Astrocyte of the spinal cord (primary cell): Measurements from ENCODE around the gene ATP13A1.

Experiments used
- DNase-seq: peaks from one replicate; pipeline ENCODE4 v3.0.0; 2011; ENCODE audit warnings: low read depth, low spot score
- H3K4me3 ChIP-seq: 2 replicates; pipeline ENCODE4 v1.5.1; 2011; ENCODE audit warnings: low read depth, mild to moderate bottlenecking, low read length, moderate library complexity
- in situ Hi-C: cut with HindIII; loops from 2 replicates; pipeline ENCODE4 v1.10.0; 2017; ENCODE audit warnings: low sequenced_read_pairs
- TF ChIP-seq, protein P1 (sequence below): IDR thresholded peaks from 2 replicates; pipeline ENCODE4 v1.5.1; 2012; ENCODE audit warnings: low read depth, mild to moderate bottlenecking, low read length, inconsistent platforms

ATP13A1 gene

DNA sequence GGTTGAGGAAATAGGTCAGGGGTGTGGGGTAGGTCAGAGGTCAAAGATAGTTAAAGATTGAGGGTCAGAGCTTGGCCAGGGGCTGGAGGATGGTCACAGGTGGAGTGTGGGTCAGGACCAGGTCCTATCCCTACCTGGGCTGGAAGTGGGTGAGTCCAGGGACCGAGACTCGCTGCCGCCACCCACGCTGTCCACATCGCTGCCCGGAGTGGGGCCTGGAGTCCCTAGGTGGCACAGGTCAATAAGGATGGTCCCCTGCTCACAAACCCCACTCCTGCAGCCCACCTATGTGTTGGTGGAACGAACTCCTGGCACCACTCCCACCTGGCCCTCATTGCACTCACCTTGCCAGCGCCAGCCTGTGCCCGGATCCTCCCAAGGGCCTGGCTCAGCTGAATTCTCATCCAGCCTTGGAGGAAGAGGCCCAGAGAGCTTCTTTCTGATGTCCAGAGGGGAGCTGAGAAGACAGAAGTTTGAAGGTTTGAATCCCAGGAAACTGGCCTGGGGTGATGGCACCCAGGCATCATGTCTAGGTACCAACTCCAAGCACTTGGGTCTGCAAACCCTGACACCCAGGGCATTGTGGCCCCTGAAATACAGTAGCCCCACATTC, 26.8 kb downstream of the ATP13A1 start:
- H3K4me3 ChIP-seq, result no peak overlapping the region
- in situ Hi-C loops, result no loop called here

DNA sequence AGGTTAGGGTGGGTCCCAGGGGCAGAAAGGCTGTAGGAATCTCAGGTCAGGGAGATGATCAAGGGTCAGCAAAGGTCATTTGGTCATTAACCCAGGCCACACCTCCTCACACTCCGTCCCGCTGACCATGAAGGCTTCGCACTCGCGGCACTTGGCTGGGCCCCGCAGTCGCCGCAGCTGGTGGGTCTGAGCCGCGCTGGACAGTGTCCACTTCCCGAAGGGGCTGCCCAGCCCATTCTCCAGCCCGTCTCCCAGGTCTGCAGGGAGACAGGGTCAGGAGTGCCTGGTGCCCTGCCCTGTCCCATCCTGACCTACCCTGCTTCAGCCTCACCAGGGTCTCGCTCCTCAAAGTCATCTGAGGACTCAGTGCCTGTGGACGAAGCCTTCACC, 28.2 kb downstream of the ATP13A1 start:
- in situ Hi-C loops, result no loop called here

More for the DNA sequence above, 26.8 kb downstream of the ATP13A1 start:
- TF ChIP-seq, protein P1, sequence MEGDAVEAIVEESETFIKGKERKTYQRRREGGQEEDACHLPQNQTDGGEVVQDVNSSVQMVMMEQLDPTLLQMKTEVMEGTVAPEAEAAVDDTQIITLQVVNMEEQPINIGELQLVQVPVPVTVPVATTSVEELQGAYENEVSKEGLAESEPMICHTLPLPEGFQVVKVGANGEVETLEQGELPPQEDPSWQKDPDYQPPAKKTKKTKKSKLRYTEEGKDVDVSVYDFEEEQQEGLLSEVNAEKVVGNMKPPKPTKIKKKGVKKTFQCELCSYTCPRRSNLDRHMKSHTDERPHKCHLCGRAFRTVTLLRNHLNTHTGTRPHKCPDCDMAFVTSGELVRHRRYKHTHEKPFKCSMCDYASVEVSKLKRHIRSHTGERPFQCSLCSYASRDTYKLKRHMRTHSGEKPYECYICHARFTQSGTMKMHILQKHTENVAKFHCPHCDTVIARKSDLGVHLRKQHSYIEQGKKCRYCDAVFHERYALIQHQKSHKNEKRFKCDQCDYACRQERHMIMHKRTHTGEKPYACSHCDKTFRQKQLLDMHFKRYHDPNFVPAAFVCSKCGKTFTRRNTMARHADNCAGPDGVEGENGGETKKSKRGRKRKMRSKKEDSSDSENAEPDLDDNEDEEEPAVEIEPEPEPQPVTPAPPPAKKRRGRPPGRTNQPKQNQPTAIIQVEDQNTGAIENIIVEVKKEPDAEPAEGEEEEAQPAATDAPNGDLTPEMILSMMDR, result no peak
- DNase-seq, result no peak

DNA sequence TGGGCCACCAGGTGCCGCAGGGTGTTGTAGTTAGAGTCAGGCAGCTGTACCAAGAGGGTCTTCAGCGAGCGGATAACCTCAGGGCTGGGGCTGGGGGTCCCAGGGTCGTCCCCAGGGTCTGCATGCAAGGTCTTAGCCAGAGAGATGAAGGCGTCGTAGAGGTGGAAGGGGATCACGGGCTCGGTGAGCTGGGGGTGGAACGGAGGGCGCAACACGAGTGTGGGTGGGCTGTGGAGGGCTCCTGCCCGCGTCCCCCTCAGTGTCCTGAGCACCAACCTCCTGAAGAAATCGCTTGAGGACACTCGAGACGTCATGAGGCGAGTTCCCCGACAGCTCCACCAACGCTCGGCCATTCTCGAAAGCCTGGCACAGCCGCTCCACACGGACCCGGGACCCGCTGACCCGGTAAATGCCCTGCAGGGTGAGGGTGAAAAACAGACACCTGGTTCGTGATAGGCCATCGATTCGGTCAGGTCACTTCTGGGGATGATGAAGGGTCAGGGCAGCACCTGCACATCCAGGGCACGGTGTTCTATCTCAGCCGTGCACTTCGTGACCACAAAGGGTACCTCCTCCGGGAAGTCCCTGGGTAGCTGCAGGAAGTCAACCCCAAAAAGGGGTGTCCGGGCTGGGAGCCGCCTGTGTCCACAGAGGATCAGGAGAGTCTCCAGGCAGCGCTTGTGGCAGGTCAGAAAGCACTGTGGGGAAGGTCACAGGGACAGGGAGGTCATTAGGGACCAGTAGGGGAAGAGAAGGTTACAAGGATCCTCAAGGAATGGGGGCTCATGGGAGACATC, 28.8 kb downstream of the ATP13A1 start:
- H3K4me3 ChIP-seq, result no peak overlapping the region
- no peak for DNase-seq
- in situ Hi-C loops, result no loop called here
- TF ChIP-seq, protein P1, result no peak

More for the DNA sequence above, 28.2 kb downstream of the ATP13A1 start:
- TF ChIP-seq, protein P1, result no peak
- no peak for DNase-seq
- H3K4me3 ChIP-seq, result no peak overlapping the region

DNA sequence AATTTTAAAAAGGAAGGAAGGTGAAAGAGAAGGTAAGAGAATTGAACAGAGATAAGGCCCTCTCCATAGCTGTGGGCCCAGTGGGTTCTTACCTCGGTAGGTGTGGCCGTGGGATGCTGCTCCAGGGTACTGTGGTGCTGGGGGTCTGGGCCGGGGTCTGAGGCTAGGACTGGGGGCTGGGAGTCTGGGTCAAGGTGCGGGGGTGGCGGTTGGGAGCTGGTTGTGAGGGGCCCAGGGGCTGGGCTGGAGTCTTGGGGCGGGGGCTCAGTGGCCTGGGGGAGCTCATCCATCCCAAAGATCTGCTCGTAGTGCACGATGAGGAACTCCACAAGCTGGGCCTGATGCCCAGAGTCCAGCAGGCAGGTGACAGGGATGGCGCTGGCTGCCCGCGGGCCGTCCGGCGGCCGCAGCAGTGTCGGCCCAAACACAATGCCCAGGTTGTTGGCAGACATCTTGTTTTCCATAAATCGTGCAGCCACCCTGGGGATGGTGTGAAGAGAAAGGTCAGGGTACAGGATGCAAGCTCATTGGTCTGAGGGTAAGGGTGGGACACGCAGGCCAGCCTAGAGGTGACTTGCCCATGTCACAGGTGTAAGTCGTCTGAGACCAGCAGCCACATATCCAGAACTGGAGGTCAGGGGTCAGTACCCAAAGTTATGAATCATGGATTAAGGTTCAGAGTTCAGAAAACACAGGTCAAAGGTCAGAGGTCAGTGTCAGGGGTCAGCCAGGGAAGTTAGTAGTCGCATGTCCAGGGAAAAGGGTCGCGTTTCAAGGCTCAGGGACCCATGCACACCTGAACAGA, 29.6 kb downstream of the ATP13A1 start:
- in situ Hi-C loops, result no loop called here
- TF ChIP-seq, protein P1, result no peak
- no peak overlapping the region for H3K4me3 ChIP-seq
- DNase-seq, result no peak

DNA sequence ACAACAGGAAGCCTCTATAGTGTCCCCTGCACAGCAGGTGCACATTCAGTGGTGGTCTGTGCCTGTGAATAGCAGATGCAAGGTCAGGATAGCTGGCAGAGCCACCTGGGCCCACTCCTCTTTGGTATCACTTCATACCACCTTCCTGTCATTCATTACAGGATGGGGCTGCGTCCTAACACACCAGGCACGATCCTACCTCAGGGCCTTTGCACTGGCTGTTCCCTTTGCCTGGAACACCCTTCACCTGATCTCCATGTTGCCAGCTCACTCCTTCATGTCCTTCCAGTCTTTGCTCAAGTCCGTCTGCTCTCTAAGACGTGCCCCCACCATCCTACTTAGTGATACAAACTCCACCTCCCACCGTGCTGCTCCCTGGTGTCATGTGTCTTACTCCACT, 30.8 kb downstream of the ATP13A1 start:
- TF ChIP-seq, protein P1, result no peak
- in situ Hi-C loops, result no loop called here
- no peak overlapping the region for H3K4me3 ChIP-seq
- DNase-seq, result no peak

DNA sequence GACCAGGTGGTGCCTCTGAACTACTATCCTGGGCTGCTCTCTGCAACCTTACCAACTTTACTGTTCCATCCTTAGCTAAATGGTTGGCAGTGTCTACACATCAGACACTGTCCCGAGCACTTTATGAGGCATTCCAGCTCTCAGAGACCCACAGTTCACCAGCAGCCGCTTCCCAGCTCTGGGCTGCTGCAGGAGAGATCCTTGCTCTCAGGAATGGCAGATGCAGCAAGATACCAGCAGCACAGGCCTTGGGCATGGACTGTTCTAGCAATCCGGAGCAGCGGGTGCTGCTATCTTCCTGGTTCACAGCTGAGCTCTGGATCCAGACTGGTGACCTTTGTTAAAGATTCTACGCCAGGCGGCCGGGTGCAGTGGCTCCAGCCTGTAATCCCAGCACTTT, 32.1 kb downstream of the ATP13A1 start:
- H3K4me3 ChIP-seq, result no peak overlapping the region
- in situ Hi-C loops, result no loop called here
- TF ChIP-seq, protein P1, result no peak
- no peak for DNase-seq
